GM12801 (cell line): ENCODE measurements around the gene OSTM1.

Experiments used
- CTCF ChIP-seq: IDR thresholded peaks from one replicate; pipeline ENCODE4 v1.5.1; 2011; ENCODE audit warnings: control low read depth; ENCODE audit not compliant: insufficient read length; ENCODE audit errors: extremely low read depth

OSTM1 gene

GRCh38 chr6:108108374-108108773, 33.8 kb upstream of the OSTM1 start:
- no peak for TF ChIP-seq CTCF

- TF ChIP-seq CTCF, result no peak
Measured at GRCh38 chr6:108107102-108107501, 32.6 kb upstream of the OSTM1 start.

- TF ChIP-seq CTCF, result no peak
Measured at GRCh38 chr6:108106694-108107093, 32.2 kb upstream of the OSTM1 start.

GRCh38 chr6:108106261-108106660, 31.7 kb upstream of the OSTM1 start:
- TF ChIP-seq CTCF, result no peak

- TF ChIP-seq CTCF, result no peak
Measured at GRCh38 chr6:108105571-108105970, 31.0 kb upstream of the OSTM1 start.

- TF ChIP-seq CTCF, result no peak
Measured at GRCh38 chr6:108102965-108103364, 28.4 kb upstream of the OSTM1 start.

- no peak for TF ChIP-seq CTCF
Measured at GRCh38 chr6:108100003-108100402, 25.5 kb upstream of the OSTM1 start.

GRCh38 chr6:108097882-108098281, 23.3 kb upstream of the OSTM1 start:
- TF ChIP-seq CTCF, result no peak
